Spleen (tissue), 11 donors: ENCODE data around the gene RGMA. TPM values are rescaled to one million over a fixed set of nuclear protein-coding genes. Genes with fewer than 3 reads are reported as not detected.

Experiments used
- DNase-seq: peaks from one replicate; pipeline ENCODE4 v3.0.0-alpha.2; 2020
- H3K27ac ChIP-seq, 8 donors: fragments of 200-600 bp; sonication (generic) in 7 of 8; 1 replicate in 4 of 8; 2 replicates in 4 of 8; pipeline versions ENCODE4 v1.5.0 to v1.8.0; 2016 to 2021; ENCODE audit warnings: inconsistent platforms in 4 of 8, mild to moderate bottlenecking in 4 of 8, moderate library complexity in 1 of 8
- H3K27me3 ChIP-seq, 7 donors: fragments of 200-600 bp; sonication (generic) in 6 of 7; replicated peaks in 1 of 7; 1 replicate in 4 of 7; 2 replicates in 3 of 7; pipeline versions ENCODE4 v1.5.0 to v1.8.0; 2016 to 2021; ENCODE audit warnings: inconsistent platforms in 3 of 7, mild to moderate bottlenecking in 1 of 7
- H3K36me3 ChIP-seq, 6 donors: fragments of 200-600 bp; sonication (generic) in 5 of 6; 1 replicate in 4 of 6; 2 replicates in 2 of 6; pipeline versions ENCODE4 v1.5.0 to v1.8.0; 2016 to 2021; ENCODE audit warnings: inconsistent platforms in 2 of 6
- H3K4me1 ChIP-seq, 6 donors: fragments of 200-600 bp; sonication (generic) in 5 of 6; 1 replicate in 3 of 6; 2 replicates in 3 of 6; pipeline versions ENCODE4 v1.5.0 to v1.8.0; 2016 to 2021; ENCODE audit warnings: inconsistent platforms in 3 of 6
- H3K4me3 ChIP-seq, 8 donors: fragments of 200-600 bp; sonication (generic) in 7 of 8; 1 replicate in 4 of 8; 2 replicates in 4 of 8; pipeline versions ENCODE4 v1.5.0 to v1.8.0; 2016 to 2021; ENCODE audit warnings: inconsistent platforms in 4 of 8, mild to moderate bottlenecking in 4 of 8, moderate library complexity in 2 of 8
- H3K9me3 ChIP-seq, 8 donors: fragments of 200-600 bp; sonication (generic) in 7 of 8; 1 replicate in 4 of 8; 2 replicates in 4 of 8; pipeline versions ENCODE4 v1.5.0 to v1.8.0; 2016 to 2021; ENCODE audit warnings: inconsistent platforms in 4 of 8
- CTCF ChIP-seq, 11 experiments: fragments of 200-600 bp in 7 of 11; fragments of 450-650 bp in 4 of 11; sonication (generic) in 4 of 11; IDR thresholded peaks in 8 of 11; conservative IDR thresholded peaks in 3 of 11; 1 replicate in 7 of 11; 2 replicates in 4 of 11; pipeline versions ENCODE4 v1.4.0 to v1.8.0; 2016 to 2021; ENCODE audit warnings: antibody characterized with exemption in 11 of 11, inconsistent platforms in 4 of 11, mild to moderate bottlenecking in 1 of 11
- POLR2A ChIP-seq, 3 donors: fragments of 450-650 bp; IDR thresholded peaks; one replicate each; pipeline ENCODE4 v1.5.1; 2017; ENCODE audit warnings: antibody characterized with exemption in 3 of 3, mild to moderate bottlenecking in 1 of 3
- POLR2AphosphoS5 ChIP-seq, 3 donors: sonication (generic); formaldehyde crosslinking; IDR thresholded peaks; one replicate each; pipeline ENCODE4 v1.5.1; 2017; ENCODE audit warnings: antibody characterized with exemption in 3 of 3
- WGBS, 5 donors: extraction: QIAGEN DNeasy Blood & Tissue Kit in 3 of 5; methylation state at CpG; one replicate each; pipeline versions ENCODE4 v1.1.5 to v1.1.7; 2013 to 2018; 5-methylcytosine and 5-hydroxymethylcytosine counted together
- intact Hi-C: fragments of 100-400 bp; cut with DNase I; formaldehyde crosslinking; loops from one replicate; pipeline ENCODE4 v1.15.0; 2023; ENCODE audit warnings: low total_unique reads
- polyA plus RNA-seq, 3 donors: library from polyadenylated mRNA; stranded (reverse); fragments of 200-250 nt; gene quantifications; one replicate each; pipeline ENCODE4 v1.2.1, GENCODE V29; 2013
- total RNA-seq, 7 donors: library from RNA; depleted of rRNA in 3 of 7; stranded (reverse); fragments of >200 nt in 3 of 7; fragmentation: NEBNext Ultra II Directional in 4 of 7; extraction: Animal tissue kit (Norgen Biotek cat#: 25700) in 4 of 7; gene quantifications; one replicate each; pipeline versions ENCODE4 v1.1.0 to v1.2.1, GENCODE V29; 2016 to 2021
- donor health status: healthy with polysubstance abuse.
- donor health status: DM: no; HTN: no; CAD: no; lungs with moderate emphysema.
- donor health status: DM: no; HTN: no; CAD: no.
- donor health status: Bipolar disorder and iron deficiency.
- donor health status: healthy.
- donor health status: DM: no; HTN: no; CAD: no.
- donor health status: DM: yes; HTN: yes; CAD: no.

The RGMA gene
- total and polyA plus RNA-seq, 10 donors = 0.37 to 3.1 (median 1.2) TPM

- DNase-seq = no peak
- intact Hi-C loops = no loop called here
- no peak for TF ChIP-seq POLR2A (IDR thresholded peaks at IDR 0.05)
- TF ChIP-seq CTCF (IDR thresholded peaks at IDR 0.05 in 8 of 11, conservative IDR thresholded peaks at IDR 0.05 in 3 of 11) = no peak
- TF ChIP-seq POLR2AphosphoS5 (IDR thresholded peaks at IDR 0.05) = no peak
These were observed 20.5 kb upstream of the RGMA start for GRCh38 chr15:93109336-93110102.

GRCh38 chr15:93107646-93108045 is 18.6 kb upstream of the RGMA start:
- intact Hi-C loops = no loop called here

More at GRCh38 chr15:93109336-93110102, 20.5 kb upstream of the RGMA start:
- no peaks in the 10 kb centered on the region for H3K36me3 ChIP-seq
- H3K27me3 ChIP-seq = peaks cover 0 to 66% (median 19%) of the 10 kb centered on the region in 7 donors
- H3K4me1 ChIP-seq = peaks cover 0 to 8% (median 2%) of the 10 kb centered on the region in 6 donors
- no peak overlapping the region for H3K4me3 ChIP-seq
- H3K9me3 ChIP-seq = no peaks in the 10 kb centered on the region
- no peak overlapping the region for H3K27ac ChIP-seq
- WGBS, 5 donors = 15 to 30% (median 17%) methylated on average over 35 to 46 of the region's 46 CpGs

GRCh38 chr15:93105485-93105884 is 16.5 kb upstream of the RGMA start:
- Histone ChIP-seq H3K4me3 (no peak overlapping the region), H3K36me3 (no peaks in the 10 kb centered on the region), H3K27me3 (peaks cover 0 to 68% (median 18%) of the 10 kb centered on the region in 7 donors), H3K27ac (no peak overlapping the region), H3K4me1 (peaks cover 0 to 8% (median 2%) of the 10 kb centered on the region in 6 donors), H3K9me3 (peaks cover 0 to 14% (median 10%) of the 10 kb centered on the region in 8 donors)
- 61 to 77% (median 67%) methylated on average over 2 of the region's 2 CpGs for WGBS, 5 donors
- DNase-seq = no peak
- no peak for TF ChIP-seq POLR2A (IDR thresholded peaks at IDR 0.05)
- no peak for TF ChIP-seq CTCF (IDR thresholded peaks at IDR 0.05 in 8 of 11, conservative IDR thresholded peaks at IDR 0.05 in 3 of 11)
- no peak for TF ChIP-seq POLR2AphosphoS5 (IDR thresholded peaks at IDR 0.05)
- intact Hi-C loops = no loop called here

More at GRCh38 chr15:93107646-93108045, 18.6 kb upstream of the RGMA start:
- DNase-seq = no peak
- peaks cover 0 to 13% (median 10%) of the 10 kb centered on the region in 8 donors for H3K9me3 ChIP-seq
- H3K27ac ChIP-seq = no peak overlapping the region
- TF ChIP-seq POLR2A (IDR thresholded peaks at IDR 0.05) = no peak
- TF ChIP-seq CTCF (IDR thresholded peaks at IDR 0.05 in 8 of 11, conservative IDR thresholded peaks at IDR 0.05 in 3 of 11) = no peak
- TF ChIP-seq POLR2AphosphoS5 (IDR thresholded peaks at IDR 0.05) = no peak
- no peaks in the 10 kb centered on the region for H3K36me3 ChIP-seq
- H3K4me1 ChIP-seq = peaks cover 0 to 8% (median 2%) of the 10 kb centered on the region in 6 donors
- H3K4me3 ChIP-seq = no peak overlapping the region
- 67 to 89% (median 81%) methylated on average over 2 of the region's 2 CpGs for whole genome bisulfite sequencing, 5 donors
- H3K27me3 ChIP-seq = peaks cover 0 to 72% (median 19%) of the 10 kb centered on the region in 7 donors

GRCh38 chr15:93103823-93104222 is 14.8 kb upstream of the RGMA start:
- Histone ChIP-seq H3K4me1 (no peaks in the 10 kb centered on the region), H3K36me3 (no peaks in the 10 kb centered on the region), H3K9me3 (peaks cover 0 to 14% (median 10%) of the 10 kb centered on the region in 8 donors), H3K4me3 (no peak overlapping the region), H3K27ac (no peak overlapping the region), H3K27me3 (peaks cover 0 to 56% (median 7%) of the 10 kb centered on the region in 7 donors)
- intact Hi-C loops = no loop called here
- DNase-seq = no peak
- TF ChIP-seq CTCF (IDR thresholded peaks at IDR 0.05 in 8 of 11, conservative IDR thresholded peaks at IDR 0.05 in 3 of 11) (no peak), POLR2AphosphoS5 (IDR thresholded peaks at IDR 0.05) (no peak), POLR2A (IDR thresholded peaks at IDR 0.05) (no peak)
- 84 to 93% (median 88%) methylated on average over 2 of the region's 2 CpGs for WGBS, 5 donors
